ENCODE results near the gene MICA.
"Not testable (repeated sequence)": the region's sequence is repeated elsewhere in the genome, so short reads cannot be mapped to it uniquely, and the experiment has no call there.

The MICA gene

DNA sequence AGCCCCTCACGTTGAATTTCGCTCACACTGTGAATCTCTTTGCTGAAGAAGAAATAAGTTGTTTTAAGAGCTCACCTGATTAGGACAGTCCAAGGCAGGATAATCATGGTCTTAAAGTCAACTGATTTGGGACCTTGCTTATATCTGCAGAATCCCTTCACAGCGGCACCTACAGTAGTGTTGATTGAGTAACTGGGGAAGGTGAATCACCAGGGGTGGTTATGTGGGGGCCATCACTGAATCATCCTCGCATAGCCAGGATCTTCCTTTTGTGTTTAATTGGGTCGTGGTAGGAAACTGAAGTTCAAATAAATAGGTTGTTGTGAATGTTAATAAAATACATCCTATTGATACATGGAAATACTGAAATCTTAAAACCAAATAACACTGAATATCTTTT, 20.2 kb upstream of the MICA start:
- no peak for DNase-seq

DNA sequence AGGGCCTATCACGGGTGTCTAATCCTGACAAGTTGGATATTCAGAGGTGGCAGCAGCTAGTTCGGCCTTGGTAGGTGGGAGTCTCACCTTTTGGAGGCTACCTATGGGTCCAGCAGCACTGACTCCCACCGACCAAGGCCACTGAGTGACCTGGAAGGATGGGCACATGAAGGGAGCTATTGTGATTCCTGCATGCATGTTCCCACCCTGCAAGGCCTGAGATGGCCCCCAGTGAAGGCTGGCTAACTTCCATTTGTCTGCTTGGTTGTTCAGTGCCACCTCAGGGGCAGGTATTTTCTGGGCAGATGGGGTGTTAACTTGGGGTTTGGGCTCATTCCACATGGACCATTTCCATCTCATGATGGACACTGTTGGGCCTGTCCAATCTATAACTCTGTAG, 18.4 kb upstream of the MICA start:
- DNase-seq = no peak

DNA sequence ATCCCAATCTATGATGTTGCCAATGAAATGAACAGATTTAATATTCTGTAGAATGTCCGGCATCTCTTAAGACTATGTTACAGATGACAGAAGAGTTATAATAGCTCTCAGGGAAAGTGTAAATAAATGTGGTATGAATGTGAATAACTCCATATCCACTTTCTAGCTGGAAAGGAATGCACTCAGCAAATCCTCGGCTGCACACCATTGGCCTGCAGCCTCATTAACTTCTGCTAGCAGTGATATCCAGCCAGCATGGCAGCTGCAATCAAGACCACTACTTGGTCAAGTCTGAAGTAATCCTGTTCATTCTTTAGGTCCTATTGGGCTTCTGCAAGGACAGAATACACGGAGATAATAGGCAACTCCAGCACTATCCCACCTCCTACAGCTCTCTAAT, 17.3 kb upstream of the MICA start:
- no peak for DNase-seq

DNA sequence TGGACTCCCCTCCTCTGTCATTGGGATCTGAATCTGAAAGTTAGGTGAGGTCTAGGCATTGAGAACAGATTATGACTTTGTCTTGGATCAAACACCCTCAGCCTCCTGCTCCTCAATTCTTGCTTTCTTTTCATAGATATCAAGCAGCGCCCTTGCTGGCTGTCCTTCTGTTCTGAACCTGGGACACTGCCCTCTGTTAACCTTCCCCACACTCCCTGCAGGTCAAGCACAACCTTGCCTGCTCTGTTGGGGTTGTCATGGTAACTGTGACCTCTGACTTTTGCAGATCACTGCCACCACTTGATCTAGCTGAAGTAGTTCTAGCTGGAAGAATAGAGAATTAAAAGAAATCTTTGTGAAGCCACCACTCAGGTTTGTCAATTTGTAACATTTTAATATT, 16.4 kb upstream of the MICA start:
- no peak for DNase-seq

DNA sequence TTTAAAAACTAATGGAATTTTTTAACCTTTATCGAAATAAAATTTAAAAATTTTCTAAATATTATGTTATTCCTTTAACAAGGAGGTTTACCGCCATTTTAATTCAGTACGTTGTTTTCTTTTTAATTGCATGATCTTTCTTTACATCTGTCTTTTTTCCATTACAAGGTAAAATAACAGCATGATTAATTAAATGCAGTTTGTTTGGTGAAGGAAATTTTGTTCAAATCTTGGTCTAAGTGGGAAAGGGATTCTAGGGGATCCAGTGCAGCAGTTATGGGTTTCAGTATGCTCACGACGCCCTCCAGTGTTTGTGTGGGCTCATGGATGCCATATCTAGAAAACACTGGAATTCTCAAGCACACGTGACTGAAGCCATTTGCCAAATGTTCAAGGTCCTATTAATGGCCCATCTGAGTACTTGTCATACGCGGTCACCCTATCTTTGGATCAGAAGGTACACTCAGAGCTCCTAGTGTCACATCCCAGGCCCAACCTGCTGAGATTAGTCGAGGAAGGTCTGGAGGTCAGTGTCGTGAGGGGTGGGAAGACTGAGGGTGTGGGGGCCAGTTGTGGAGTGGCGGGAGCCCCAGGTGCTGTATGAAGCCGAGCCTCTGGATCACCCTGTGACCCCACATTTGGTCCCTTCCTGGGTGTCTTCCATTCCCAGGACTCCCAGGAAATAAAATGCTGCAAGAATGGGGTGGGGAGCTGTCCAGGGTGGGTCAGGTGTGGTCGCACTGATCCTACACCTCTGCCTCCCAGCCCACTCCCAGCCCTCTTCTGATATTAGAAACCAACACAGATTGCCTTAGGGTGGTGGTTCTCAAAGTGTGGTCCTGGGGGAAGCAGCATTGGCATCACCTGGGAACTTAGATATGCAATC, 14.2 kb upstream of the MICA start:
- not testable (repeated sequence) for DNase-seq

DNA sequence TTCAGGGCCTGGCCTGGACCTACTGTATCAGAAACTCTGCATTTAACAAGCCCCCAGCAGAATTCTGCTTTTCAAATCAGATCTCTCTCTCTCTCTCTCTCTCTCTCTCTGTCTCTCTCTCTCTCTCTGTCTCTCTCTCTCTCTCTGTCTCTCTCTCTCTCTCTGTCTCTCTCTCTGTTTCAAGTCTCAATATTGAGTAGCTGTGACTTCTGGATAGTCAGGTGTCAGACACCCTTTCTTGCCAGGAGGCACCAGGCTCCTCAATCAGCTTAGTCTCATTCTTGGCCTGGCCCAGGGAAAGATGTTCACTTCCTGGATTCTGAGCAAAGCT, 13.6 kb upstream of the MICA start:
- not testable (repeated sequence) for DNase-seq

DNA sequence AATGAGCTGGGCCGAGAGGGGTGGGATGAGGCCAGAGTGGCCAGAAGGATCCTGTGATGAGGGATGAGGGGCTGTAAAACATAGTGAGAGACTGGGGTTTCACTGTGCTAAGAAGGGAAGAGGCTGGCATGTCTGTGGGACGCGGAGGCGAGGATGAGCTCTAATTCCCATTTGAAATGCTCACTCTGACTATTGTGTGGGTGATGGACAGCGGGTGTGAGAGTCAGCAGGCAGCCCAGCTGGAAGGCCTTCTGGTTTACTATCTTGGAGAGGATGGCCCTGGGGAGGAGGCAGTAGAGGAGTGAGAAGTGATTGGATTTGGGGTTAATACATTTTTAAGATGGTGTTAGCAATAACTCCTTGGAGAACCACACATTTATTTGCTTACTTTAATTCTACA, 9.5 kb upstream of the MICA start:
- DNase-seq = no peak

DNA sequence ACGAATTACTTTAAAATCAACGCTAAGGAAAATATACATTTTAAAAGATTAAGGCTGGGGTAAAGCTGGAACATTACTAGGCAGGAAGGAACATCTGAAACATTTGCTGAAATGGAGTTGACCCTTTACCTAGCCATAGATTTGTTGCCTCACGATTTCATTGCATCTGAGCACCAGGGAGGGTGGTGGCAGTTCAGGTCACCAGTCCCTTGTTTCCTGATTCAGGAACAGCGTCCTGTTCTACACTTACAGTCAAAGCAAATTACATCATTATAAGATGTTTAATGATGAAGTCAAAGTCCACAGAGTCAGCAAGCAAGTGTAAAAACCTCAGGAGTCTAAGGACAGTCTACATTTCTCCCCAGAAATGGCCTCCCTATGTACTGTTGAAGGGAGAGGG, 9.0 kb upstream of the MICA start:
- DNase-seq = no peak

DNA sequence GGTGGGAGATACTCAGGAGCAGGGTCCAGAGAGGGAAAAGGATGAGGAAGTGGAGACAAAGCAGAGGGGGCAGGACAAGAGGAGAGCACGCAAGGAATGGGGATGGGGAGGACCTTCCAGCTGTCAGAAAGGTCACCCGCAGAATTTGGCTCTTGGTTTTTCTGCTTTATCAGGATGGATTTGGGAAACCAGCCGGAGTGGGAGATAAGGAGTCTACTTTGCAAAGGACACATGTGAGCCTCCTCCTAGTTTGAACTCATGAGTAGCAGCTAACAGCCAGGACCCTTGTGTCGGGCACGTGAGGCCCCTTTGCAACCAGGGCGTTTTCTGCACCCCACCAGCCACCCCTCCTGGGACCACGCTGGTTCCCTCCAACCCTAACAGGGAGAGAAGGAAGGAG, 7.6 kb upstream of the MICA start:
- DNase-seq = no peak

DNA sequence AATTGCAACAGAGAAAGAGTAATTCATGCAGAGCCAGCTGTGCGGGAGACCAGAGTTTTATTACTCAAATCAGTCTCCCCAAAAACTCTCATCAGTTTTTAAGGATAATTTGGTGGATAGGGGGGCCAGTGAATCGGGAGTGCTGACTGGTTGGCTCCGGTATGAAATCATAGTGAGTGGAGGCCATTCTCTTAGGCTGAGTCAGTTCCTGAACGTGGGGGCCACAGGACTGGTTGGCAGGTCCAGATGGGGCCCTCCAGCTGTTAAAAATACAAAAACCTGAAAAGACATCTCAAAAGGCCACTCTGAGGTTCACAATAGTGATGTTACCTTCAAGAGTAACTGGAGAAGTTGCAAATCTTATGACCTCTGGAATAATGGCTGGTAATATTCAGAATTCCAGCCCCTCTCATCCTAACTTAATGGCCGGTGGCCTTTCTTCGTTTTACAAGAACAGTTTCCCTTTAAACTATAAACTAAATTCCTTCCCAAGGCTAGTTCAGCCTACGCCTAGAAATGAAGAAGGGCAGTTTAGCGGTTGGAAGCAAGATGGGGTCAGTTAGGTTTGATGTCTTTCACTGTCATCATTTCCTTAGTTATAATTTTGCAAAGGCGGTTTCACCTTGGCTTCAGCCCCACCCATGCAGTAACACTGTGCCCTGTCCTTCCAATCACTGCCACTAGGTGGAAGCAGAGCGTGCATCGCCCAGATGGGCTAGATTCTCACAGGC, 6.8 kb upstream of the MICA start:
- DNase-seq = peak; percentile 73

DNA sequence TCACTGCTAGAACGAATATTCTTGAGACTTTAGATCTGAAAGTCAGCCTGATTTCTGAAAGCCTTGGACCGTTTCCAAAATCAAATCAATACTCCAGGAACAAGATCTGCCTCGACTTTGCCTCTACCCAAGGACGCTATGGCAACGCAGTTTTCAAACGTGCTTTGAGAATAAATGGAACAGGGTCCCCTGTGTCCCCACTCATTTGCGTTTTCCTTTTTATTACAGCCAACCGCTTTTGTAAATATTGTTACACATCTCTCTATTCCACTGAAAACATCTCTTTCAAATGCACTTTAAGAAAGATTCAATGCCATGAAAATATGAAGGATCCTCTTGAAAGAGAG, 6.3 kb upstream of the MICA start:
- DNase-seq = not testable (repeated sequence)

DNA sequence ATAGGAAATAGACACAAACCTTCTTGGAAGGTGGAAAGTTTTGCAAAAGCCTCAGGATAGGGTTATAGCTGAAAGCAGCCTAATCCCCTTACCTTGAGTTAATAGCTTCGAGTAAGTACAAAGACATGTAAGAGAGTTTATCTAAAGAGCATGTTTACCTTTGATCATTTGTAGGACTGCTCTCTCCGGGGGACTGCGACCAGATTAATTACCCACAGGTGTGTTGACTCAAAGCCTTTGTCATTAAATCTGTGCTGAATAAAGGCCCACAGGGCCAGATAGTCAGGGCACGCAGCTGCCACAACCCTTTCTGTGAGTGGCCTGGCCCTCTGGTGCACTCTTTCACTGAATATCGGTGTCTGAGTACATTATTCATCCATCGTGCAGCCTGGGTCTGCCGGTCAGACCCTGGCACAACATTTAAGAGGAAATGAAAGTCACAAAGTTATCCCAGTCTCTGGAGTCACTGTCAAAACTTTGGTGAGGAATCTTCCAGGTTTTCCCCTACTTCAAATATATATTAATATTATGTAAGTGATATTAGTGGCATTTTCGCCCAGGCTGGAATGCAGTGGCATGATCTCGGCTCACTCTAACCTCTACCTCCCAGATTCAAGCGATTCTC, 5.4 kb upstream of the MICA start:
- no peak for DNase-seq

DNA sequence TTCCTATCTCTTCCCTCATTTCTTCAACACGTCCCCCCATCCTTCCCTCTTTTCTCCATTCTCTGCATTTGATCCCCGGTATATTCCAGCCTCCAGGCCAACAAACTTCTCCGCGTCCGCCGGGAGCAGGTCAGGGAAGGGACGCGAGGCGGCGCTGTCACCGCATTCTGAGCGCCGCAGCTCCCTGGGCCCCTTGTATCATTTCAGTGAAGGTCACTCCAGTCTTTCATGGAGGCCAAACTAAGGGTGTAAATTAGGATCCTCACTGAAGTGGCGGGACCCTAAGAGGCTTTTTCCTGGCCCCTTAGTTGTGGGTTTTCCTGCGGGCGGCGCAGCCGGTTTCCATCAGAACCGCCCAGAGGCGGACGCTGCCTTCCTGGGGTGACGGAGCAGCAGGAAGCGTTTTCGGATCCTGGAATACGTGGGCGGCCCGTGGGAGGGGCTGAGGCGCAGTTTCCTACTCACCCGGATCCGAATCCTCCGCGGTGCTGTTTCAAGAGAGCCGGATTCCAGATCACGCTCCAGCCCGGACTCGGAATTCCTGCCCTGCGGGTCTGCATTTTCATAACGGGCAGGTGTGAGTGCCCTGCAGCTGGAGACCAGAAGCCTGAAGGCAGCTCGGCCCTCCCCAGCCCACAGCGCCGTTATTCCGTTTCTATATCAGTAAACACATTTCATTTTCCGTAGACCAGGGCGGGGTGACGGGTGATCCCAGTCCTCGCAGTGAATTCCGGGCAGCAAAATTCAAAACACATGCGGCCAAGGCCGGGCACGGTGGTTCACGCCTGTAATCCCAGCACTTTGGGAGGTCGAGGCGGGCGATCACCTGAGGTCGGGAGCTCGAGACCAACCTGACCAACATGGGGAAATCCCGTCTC, 3.6 kb upstream of the MICA start:
- peak; percentile 89 for DNase-seq

DNA sequence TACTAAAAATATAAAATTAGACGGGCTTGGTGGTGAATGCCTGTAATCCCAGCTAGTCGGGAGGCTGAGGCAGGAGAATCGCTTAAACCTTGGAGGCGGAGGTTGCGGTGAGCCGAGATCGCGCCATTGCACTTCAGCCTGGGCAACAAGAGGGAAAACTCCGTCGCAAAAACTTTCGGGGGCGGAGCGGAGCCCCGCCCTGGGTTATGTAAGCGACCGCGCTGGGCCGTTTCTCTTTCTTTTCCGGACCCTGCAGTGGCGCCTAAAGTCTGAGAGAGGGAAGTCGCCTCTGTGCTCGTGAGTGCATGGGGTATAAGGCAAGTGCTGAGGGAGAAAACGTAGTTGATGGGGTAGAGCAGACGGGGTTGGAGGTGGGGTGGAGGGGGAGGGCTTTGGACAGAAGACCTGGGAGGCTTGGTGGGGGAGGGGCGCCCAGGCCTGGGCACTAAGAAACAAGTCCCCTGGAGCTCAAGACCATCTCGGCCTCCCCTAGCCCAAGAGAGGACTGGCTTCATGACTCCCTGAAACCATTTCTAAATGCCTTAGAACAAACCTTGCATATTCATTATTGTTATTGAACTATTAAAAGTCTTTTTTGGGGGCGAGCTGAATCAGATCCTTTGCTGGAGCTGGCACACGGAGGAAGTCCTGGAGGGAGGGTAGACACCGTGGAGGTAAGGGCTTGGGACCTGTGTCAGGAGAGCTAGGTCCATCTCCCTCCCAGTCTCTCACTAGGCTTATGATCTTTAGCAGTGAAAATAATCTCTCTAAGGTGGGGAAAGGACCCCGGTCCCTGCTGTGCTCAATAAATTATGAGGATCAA, 2.7 kb upstream of the MICA start:
- peak; percentile 61 for DNase-seq

DNA sequence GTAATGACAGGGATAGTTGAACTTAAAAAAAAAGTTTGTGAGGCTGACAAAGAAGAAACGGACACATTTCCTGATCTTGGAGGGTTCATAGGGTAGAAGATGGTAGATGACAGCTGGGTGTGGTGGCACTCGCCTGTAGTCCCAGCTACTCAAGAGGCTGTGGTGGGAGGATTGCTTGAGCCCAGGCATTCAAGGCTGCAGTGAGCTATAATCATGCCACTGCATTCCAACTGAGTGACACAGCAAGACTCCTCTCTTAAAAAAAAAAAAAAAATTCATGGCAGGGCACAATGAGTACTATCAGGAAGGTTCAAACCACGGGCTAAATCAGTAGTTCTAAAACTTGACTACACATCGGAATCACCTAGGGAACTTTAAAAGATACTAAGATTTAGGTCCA, 2.0 kb upstream of the MICA start:
- DNase-seq = peak; percentile 85

DNA sequence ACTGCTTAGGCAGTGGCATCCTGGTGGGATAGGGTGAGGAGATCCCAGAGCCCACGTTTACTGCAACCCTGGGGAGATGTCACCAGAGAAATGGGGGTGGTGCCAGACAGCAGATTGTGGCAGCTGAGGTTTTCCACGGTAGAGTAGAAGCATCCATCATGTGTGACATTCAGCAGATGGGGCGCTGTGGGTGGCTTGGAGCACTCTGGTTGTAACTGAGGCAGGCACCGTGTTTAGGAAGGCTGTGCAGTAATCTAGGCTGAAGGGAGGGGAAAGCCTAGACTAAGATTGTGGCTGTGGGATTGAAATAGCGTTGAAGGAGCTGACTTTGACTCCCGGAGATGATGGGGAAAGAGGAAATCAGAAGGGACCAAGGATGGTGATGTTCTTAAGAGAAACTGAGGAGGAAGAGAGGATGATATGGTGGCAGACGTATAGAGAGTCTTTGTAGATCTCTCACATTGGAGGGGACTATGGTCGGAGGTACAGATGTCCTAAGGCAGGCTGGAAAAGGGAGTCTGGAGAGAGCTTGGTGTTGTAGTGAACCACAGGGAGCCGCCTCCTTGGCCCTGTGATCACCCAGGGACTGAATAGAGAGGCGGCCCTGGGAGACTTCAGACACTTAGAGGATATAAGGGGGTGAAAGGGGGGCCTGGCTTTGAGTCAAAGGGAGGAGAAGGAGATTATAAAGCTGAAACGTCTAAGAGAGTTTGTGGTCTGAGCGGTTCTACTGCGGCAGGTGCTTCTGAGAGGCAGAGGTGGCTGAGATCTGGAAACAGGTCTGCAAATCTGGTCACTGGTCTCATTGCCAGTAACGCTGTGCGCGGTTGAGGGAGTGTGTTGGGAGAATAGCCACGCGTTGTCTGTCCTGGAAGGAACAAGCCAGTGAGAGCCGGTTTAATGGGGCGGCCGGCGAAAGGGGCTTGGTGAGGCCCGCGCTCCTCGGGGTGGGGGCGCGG, 792 bp upstream of the MICA start:
- no peak for DNase-seq

DNA sequence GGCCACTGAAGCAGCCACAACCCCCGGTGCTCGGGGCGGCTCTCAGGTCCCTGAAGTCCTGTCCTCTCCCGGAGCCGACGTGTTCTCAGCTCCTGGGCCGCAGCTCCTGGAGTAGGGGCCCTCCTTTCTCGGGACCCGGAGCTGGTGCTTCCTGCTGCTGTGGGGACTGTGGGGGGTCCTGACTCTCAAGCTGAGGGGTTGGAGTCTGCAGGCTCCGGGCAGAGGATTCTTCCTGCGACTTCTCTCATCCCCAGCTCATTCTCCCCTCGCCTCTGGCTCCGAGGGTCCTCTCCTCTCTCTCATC, 618 bp downstream of the MICA start:
- not testable (repeated sequence) for DNase-seq

DNA sequence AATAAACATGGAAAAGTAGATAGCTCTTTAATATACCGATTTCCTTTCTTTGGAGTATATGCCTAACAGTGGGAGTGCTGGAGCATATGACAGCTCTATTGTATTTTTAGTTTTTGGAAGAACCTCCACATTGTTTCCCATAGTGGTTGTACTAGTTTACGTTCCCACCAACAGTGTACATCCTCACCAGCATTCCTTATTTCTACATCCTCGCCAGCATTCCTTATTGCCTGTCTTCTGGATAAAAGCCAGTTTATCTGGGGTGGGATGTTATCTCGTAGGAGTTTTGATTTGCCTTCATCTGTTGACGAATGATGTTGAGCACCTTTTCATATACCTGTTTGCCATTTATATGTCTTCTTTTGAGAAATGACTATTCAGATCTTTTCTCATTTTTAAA, 2.6 kb downstream of the MICA start:
- DNase-seq = peak; percentile 24

DNA sequence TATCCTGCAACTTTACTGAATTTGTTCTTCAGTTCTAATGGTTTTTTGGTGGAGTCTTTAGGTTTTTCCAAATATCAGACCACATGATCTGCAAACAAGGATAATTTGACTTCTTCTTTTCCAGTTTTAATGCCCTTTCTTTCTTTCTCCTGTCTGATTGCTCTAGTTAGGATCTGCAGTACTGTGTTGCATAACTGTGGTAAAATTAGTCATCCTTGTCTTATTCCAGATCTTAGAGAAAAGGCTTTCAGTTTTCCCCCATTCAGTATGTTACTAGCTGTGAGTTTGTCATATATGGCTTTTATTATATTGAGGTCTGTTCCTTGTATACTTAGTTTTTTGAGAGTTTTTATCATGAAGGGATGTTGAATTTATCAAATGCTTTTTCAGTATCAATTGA, 4.3 kb downstream of the MICA start:
- peak; percentile 74 for DNase-seq

DNA sequence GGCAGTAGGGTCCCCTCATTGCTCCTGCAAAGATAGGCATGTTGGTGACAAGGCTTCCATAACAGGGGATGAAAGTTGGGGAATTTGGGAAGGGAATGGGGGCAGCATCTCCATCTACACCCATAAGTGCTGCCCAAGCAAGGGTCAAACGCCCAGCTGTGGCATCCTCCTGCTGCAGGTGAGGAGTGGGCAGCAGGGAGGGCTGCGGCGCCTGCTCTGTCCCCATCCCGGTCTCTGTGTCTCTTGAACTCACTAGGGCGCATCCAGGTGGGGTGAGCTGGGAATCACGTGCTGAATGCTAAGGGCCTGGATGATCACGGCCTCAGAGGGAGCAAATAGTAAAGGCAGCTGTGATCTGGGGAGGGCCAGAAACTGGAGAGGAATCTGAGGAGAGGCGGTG, 9.1 kb downstream of the MICA start:
- DNase-seq = no peak

Measured in fibroblast of skin of scalp (primary cell).